ENCODE data around the gene PPFIA4. TPM values are rescaled to one million over a fixed set of nuclear protein-coding genes. Genes with fewer than 3 reads are reported as not detected.

PPFIA4 gene
- total RNA-seq, 1 donor from 2014 or later = 1.3 TPM

DNA sequence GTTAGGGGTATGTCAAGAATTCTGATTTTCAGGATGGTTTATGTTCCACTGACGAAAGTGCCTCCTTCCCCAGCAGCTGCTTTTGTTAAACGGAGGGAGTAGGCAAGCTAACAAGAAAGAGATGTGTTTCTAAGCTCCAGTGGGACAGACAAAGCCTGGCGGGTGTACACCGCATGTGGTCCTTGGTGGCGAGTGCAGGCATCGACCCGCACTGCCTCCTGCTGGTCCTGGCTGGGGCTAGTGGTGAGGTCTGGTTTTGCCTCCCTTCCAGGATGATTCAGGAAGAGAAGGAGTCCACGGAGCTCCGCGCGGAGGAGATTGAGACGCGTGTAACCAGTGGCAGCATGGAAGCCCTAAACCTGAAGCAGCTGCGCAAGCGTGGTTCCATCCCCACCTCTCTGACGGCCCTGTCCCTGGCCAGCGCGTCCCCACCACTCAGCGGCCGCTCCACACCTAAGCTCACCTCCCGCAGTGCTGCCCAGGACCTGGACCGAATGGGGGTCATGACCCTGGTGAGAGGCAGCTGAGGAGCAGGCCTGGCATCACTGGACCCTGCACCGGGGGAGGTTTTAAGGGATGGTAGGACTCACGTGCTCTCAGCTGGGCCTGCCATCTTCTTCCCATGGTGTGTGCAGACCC is 29.0 kb downstream of the PPFIA4 start:
- Histone ChIP-seq H3K9me3 (no peaks in the 10 kb centered on the region), H3K27ac (no peak overlapping the region), H3K4me3 (no peak overlapping the region), H3K36me3 (no peaks in the 10 kb centered on the region), H3K4me1 (peaks cover 4% of the 10 kb centered on the region), H3K27me3 (peaks cover 5% of the 10 kb centered on the region)
- ATAC-seq = no peak
- DNase-seq = no peak
- intact Hi-C loops (cut with DNase I) = no loop called here
- TF ChIP-seq CTCF (IDR thresholded peaks at IDR 0.05) = no peak

DNA sequence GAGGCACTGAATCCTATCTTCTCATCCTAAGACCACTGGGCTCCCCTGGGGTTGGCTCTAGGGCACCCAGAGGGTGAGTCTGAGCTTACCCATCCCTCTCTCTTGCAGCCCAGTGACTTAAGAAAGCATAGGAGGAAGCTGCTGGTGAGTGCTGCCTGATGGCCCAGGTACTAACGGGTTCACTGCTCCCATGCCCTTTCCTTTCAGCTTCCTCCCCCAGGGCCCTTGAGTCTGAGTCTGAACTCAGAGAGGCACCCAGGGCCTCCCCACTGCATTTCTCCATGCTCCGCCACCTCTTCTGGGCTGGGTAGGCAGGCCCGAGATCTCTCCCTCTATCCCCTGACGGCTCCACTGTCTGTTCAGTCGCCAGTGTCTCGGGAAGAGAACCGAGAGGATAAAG is 29.7 kb downstream of the PPFIA4 start:
- ATAC-seq (no peak), DNase-seq (no peak)
- Histone ChIP-seq H3K4me3 (no peak overlapping the region), H3K27ac (no peak overlapping the region), H3K9me3 (no peaks in the 10 kb centered on the region), H3K27me3 (peaks cover 5% of the 10 kb centered on the region), H3K4me1 (peaks cover 4% of the 10 kb centered on the region), H3K36me3 (no peaks in the 10 kb centered on the region)
- intact Hi-C loops (cut with DNase I) = no loop called here
- TF ChIP-seq CTCF (IDR thresholded peaks at IDR 0.05) = no peak

DNA sequence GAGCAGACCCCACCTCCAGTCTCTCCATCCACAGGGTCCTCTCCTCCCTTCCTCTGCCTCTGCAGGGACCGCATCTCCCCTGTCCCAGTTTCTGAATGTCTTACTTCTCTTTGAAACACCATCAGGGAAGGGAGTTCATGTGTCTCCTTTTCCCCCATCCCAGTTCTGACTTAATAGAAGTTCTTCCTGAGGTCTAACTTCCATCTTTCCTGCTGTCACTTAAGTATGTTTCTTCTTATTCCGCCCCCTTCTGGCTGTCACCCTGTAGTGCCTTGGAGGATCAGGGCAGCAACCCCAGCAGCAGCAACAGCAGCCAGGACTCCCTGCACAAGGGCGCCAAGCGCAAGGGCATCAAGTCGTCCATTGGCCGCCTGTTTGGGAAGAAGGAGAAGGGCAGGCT is 30.2 kb downstream of the PPFIA4 start:
- Histone ChIP-seq H3K27me3 (peaks cover 4% of the 10 kb centered on the region), H3K4me3 (no peak overlapping the region), H3K27ac (no peak overlapping the region), H3K36me3 (no peaks in the 10 kb centered on the region), H3K9me3 (no peaks in the 10 kb centered on the region), H3K4me1 (peaks cover 4% of the 10 kb centered on the region)
- no peak for DNase-seq
- intact Hi-C loops (cut with DNase I) = no loop called here
- ATAC-seq = no peak
- TF ChIP-seq CTCF (IDR thresholded peaks at IDR 0.05) = no peak

DNA sequence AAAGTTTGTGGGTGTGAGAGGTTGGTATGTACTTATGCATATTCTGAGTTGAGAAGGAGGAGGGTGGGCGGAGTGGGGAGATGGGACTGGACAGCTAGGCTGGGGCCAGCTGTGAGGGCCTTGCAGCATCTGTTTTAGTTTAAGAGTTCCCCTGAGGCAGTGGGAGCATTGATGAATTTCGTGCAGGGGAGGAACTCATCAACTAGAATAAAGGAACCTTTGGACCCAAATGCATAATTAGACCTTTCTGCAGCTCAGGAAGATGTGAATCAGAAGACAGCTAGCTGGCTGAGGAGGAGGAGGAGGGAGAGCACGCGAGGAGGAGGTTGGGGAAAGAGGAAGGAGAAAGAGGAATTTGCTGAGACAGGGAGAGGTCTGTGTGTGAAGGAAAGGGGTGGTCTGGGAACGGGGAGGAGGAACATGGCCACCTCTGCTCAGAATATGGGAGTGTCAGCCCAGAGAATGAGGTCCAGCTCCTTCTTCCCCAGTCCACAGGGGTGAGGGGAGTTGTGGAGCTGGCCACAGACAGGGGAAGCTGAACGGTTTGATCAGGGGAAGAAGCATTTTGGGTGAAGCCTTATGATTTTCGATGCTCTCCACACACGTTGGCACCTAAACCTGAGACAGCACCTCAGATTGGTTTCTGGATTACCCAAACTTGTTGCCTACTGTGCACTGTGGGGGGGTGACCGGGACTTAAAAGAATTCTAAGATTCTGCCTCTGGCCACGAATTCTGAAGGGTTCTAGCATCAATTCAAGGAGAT is 31.8 kb downstream of the PPFIA4 start:
- DNase-seq = no peak

DNA sequence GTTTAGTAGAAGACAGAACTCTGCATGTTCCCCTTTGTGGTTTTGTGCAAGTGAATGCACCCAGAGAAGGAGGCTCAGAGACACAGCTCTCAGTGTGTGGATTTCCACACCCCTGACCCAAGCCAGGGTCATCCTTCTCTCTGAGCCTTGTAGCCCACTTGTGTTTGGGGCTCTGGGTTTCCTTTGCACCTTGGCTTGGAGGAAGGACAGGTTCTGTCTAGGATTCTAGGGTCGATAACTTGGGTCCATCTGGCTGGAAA is 32.3 kb downstream of the PPFIA4 start:
- Histone ChIP-seq H3K36me3 (no peaks in the 10 kb centered on the region), H3K9me3 (no peaks in the 10 kb centered on the region), H3K27ac (no peak overlapping the region), H3K4me3 (no peak overlapping the region), H3K4me1 (peaks cover 4% of the 10 kb centered on the region), H3K27me3 (no peaks in the 10 kb centered on the region)
- ATAC-seq = peak; percentile 41
- TF ChIP-seq CTCF (IDR thresholded peaks at IDR 0.05) = no peak
- no peak for DNase-seq
- intact Hi-C loops (cut with DNase I) = no loop called here

More for the DNA sequence above, 31.8 kb downstream of the PPFIA4 start:
- ATAC-seq = peak; percentile 53
- intact Hi-C loops (cut with DNase I) = no loop called here
- no peaks in the 10 kb centered on the region for H3K36me3 ChIP-seq
- H3K4me1 ChIP-seq = peaks cover 4% of the 10 kb centered on the region
- no peaks in the 10 kb centered on the region for H3K27me3 ChIP-seq
- no peak overlapping the region for H3K27ac ChIP-seq
- no peaks in the 10 kb centered on the region for H3K9me3 ChIP-seq
- no peak overlapping the region for H3K4me3 ChIP-seq
- no peak for TF ChIP-seq CTCF (IDR thresholded peaks at IDR 0.05)

Data from upper lobe of right lung (tissue), 1 donor.